ENCODE data around the gene CCDC159.
"Not testable (repeated sequence)": the region's sequence is repeated elsewhere in the genome, so short reads cannot be mapped to it uniquely, and the experiment has no call there.

The CCDC159 gene, protein sequence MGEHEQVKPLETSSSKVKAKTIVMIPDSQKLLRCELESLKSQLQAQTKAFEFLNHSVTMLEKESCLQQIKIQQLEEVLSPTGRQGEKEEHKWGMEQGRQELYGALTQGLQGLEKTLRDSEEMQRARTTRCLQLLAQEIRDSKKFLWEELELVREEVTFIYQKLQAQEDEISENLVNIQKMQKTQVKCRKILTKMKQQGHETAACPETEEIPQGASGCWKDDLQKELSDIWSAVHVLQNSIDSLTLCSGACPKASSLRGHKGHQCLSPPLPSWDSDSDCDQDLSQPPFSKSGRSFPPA

DNA sequence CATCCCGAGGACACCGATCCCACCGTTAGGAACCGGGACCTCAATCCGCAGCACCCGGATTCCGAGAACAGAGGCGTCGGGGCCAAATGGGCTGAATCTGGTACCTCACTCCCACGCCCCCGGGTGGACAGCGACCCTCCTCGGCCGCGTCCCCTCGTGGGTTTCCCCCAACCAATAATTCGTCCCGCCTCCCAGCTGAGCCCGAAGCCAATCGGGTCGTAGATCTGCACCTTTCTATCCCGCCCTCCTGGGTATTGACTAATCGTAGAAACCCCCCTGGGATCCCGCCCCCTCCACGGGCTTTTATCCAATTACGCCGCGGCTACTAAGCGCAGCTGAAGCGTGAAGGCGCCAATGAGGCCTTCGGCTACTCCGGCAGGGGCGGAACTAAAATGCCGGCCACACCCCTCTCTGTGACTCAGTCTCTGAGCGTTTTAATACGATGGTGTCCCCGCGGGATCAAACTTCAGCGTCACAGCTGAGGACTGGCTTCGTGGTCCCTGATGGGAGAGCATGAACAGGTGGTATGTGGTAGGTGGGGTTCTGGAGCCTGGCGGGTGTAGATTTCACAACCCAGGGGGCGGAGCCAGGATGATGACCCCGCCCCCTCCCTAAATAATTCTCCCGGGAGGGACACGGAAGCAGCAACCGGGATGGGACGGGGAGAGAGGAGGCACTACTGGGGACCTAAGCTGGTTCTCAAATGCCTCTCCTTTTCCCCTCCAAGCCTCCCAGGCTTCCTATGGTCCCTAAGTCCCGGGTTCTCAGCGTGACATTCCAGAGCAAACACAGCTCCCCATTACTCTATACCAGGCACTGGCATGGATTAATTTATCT lies at the start of gene CCDC159, which contains the start of gene TMEM205:
TSS of gene CCDC159 (plus strand) at position 416 of the 837 bp plus-strand sequence. CDS start at position 504, 88 bp downstream.
TSS of gene TMEM205 (minus strand) at position 165 of the 837 bp plus-strand sequence. CDS start 649 bp downstream, outside the sequence.
- peak; percentile 100 for DNase-seq

DNA sequence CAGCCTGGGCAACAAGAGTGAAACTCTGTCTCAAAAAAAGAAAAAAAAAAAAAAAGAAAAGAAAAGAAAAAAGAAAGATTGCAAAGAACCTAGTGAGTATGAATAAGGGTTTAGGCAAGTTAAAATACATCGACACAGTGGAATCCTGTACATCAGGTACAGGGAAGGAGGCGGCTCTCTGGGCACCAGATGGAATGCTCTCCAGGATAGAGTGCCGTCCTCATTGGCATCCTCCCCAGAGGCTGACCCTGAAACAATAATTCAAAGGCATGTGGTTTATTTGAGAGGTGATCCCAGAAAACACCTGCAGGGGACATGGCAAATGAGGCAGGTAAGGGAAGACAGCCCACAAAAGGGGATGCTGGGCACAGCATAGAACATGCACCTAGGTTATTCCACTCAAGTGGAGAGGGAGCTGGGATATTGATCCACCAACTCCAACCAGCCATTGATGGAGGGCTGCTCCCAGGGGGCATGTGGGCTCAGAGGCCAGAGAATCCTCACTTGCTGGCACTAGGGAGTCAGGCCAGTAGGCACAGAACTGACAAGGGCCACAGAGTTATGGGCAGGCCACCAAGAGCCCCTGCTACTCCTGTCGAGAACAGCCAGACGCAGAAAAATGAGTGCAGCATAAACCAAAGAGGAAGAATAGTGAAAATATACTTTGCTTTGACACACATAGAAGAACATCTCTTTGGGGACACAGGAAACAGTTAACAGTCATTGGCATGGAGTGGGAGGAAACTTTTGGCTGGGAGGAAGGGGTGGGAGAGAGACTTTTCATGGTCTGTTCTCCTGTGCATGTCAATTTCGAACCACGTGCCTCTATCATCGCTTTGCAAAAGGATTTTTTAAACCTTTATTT lies 46.1 kb upstream of the CCDC159 start:
- no peak for DNase-seq

DNA sequence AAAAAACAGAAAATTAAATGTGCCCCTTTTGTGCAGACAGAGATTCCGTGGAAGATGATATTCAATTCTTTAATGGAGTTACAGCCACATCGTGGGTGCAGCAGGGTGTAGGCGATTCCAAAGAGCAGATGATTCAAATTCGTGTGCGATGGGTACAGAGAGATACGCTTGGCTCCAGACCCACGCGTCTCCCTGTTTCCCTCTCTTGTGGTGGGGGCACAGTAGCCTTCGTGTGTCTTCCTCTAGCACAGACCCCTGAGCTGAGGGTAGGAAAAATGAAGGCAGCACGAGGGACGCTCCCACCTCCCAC lies 45.6 kb upstream of the CCDC159 start:
- no peak for DNase-seq

DNA sequence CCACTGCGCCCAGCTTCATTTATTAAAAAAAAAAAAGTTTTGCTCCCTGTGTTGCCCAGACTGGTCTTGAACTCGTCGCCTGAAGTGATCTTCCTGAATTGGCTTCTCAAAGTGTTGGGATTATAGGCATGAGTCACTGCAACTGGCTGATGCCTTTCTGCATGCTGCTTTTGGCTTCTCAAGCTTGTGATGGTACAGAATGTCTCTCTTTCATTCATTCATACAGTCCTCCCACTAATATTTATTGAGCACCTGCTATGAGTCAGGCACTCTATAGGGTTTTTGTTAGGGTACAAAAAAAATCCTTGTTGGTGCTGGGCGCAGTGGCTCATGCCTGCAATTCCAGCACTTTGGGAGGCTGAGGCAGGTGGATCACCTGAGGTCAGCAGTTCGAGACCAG lies 41.4 kb upstream of the CCDC159 start:
- DNase-seq = no peak

DNA sequence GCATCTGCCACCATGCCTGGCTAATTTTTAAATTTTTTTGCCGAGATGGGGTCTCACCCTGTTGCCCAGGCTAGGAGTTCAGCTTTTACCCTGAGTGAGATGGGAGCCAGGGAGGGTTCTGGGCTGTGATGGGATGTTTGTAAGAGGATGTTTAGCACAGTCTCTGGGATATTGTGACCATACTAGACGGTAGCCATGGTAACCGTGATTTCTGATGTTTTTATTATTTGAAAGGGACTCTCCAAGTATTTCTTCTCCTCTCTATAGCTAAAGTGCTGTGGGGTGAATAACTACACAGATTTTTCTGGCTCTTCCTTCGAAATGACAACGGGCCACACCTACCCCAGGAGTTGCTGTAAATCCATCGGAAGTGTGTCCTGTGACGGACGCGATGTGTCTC lies 40.0 kb upstream of the CCDC159 start:
- no peak for DNase-seq

DNA sequence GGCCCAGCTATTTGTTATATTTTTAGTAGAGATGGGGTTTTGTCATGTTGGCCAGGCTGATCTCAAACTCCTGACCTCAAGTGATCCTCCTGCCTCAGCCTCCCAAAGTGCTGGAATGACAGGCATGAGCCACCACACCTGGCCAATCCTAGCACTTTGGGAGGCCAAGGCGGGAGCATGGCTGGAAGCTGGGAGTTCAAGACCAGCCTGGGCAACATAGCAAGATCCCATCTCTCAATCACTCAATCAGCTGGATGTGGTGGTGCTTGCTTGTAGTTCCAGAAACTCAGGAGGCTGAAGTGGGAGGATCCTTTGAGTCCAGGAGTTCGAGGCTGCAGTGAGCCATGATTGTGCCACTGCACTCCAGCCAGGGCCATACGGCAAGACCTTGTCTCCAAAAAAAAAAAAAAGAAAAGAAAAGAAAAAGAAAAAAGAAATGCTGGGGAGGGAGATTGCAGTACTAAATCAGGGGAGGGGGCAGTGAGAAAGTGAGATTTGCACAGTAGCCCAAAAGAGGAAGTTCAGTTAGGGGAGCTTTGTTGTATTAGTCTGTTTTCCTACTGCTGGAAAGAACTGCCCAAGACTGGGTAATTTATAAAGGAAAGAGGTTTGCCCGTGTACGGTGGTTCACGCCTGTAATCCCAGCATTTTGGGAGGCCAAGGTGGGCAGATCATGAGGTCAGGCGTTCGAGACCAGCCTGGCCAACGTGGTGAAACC lies 25.9 kb upstream of the CCDC159 start:
- DNase-seq = not testable (repeated sequence)

DNA sequence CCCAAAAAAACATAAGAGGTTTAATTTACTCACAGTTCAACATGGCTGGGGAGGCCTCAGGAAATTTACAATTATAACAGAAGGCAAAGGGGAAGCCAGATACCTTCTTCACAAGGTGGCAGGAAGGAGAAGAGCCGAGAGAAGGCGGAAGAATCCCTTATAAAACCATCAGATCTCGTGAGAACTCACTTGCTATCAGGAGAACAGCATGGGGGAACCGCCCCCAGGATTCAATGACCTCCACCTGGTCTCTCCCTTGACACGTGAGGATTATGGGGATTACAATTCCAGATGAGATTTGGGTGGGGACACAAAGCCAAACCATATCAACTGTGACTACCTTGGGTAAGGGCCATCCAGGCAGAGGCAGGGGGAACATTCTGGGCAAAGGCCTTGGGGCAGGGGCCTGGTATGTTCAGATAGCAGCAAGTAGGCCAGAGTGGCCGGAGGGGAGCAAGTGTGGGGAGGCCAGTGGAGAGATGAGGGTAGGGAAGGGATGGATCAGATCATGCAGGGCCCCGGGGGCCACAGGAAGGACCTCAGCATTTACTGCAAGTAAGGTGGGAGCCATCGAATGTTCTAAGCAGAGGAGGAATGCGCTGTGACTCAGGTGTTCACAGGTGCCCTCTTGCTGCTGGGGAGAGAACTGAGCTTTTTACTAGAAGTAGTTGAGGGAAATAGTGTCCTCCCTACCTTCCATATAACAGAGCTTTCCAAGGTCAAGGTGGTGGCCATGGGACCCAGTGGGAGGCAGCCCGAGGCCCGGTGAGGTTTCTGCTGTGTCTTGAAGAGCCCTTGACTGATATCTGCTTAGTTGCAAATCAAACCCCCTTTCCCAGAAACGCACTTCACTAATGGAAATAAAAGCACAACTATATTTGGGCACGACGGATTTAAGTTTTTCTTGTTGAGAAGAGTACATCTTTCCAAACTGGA lies 24.9 kb upstream of the CCDC159 start:
- DNase-seq = no peak

DNA sequence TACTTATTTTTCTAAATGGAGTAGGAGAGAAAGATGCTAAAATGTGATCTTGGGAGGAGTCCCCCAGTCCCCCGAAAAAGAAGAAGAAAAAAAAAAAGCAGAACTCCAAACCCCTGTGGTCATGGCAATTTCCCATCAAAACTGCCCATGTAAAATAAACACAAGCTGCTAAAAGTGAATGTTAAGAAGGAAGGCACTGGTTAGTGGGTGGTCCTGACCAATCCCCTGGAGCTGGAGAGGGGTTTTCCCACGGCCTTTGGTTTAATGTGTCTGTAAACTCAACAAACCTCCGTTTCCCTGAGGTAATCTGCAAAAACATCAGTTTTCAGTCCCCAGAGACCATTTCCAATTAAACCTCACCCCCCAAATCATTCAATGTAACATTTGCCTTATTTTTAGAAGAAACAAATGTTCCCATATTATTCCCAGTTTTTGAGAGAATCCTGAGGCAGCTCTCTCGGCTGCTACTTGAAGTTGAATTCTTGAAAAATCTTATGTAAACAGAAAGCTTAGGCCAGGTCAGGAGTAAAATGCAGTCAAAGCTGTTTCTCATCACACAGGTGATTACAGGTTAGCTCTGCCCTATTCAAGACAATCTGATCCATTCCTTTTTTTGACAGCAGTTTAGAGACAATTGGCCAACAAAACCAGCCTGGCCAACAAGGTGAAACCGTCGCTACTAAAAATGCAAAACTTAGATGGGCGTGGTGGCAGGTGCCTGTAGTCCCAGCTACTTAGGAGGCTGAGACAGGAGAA lies 23.9 kb upstream of the CCDC159 start:
- no peak for DNase-seq

DNA sequence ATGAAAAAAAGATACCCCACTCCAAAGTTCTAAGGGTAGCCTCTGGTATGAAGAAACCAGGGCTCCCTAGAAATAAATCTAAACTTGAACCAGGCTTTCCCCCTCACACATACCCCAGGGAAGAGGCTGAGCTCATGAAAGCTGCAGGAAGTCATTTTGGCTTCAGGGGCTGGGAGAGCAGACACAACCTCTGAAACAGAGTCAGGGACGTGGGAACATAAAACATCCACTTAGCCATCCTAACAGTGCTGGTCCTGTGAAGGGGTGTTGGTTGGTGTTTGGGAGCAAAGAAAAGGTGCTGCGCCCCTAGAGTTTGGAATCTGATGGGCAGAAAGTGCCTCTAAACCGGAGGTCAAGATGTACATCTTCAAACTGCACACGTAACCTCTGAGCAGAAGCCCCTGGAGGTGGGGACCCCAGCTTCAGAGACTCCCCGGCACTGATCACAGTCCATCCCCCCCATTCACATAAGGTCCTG lies 22.7 kb upstream of the CCDC159 start:
- no peak for DNase-seq

DNA sequence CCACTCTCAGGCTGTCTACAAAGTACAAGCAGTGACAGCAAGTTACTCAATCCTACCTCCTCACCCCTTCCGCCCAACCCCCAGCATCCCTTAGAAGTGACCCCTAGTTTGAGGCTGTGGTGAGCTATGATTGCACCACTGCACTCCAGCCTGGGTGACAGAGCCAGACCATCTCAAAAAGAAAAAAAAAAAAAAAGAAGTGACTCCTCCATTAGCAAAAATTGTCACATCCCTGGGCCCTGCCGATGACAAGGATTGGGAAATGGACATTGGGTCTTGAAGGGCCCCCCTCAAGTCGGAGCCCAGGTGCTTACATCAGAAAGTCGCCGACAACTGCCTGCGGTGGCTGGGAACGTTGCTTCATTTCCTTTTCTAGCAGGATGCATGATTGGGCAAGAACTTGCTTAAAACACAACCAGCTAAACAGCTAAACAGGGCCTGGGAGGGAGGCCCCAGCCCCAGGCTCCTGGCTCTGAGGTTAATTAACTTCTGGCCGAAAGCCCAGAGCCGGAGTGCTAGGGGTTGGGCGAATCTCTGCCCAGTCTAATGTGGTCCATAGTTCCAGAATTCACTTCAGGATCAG lies 22.1 kb upstream of the CCDC159 start:
- DNase-seq = no peak

DNA sequence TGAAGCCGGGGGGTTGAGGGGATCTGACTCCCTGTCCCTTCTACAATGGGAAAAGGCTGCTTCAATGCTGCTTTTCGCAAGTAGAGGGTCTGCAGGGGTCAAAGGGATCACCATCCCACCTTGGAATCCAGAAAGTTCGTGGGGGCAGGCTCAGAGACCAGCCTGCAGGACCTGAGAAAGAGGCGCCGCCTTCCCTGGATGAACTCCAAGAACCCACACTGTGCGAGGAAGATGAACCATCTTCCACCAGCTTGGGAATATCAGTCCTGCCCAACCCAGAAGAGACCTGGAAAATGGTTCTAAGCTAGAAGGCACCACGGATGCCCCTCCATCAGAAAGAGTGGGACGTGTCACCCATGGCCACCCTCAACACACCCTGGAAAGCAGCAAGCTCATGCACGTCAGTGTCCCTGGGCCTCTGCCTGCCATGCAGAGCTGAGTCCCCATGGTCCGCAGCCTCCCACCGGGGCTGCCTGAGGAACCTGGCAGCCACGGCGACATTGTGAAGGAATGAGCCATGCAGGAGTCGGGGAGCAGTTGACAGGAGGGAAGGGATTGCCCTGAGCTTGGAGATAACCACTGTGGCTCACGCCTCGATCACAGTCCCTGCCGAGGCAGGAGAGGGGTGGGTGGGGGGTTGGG lies 21.4 kb upstream of the CCDC159 start:
- DNase-seq = no peak

DNA sequence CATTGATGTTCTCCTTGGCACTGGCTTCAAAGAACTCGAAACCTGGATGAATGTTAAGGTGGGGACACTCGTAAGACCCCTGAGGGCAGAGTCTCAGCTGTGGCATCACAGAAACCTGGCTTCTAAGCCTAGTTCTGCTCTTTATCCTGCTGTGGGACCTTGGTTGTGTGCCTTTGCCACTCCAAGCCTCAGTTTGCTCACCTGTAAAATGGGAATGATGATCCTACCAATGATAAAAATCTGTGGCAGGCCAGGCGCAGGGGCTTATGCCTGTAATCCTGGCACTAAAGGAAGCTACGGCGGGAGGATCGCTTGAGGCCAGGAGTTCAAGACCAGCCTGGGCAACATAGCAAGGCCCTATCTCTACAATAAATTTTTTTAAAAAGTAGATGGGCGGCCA lies 20.8 kb upstream of the CCDC159 start:
- no peak for DNase-seq

DNA sequence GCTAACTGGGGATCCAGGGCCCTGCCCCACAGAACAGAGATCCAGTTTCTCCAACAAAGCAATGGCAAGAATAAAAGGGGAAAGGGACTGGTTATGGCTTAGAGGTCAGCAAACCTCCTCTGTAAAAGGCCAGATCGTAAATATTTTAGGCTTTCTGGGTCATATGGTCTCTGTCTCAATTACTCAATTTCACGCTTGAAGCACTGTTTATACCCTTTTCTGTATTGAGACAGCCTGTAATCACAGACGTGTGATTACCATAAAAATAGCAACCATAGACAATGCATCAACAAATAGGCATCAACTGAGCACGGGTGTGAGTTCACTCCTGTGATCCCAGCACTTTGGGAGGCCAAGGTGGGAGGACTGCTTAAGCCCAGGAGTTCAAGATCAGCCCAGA lies 16.2 kb upstream of the CCDC159 start:
- DNase-seq = no peak

DNA sequence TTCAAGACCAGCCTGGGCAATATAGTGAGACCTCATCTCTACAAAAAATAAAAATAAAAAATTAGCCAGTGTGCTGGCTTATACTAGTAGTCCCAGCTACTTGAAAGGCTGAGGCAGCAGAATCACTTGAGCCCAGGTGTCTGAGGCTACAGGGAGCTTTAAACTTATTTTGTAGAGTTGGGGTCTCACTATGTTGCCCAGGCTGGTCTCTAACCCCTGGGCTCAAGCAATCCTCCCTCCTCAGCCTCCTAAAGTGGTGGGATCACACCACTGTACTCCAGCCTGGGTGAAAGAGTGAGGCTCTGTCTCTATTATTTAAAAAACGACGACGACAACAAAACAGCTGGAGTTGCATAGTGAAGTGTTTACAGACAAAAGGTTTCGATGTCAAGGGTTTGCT lies 14.8 kb upstream of the CCDC159 start:
- no peak for DNase-seq

DNA sequence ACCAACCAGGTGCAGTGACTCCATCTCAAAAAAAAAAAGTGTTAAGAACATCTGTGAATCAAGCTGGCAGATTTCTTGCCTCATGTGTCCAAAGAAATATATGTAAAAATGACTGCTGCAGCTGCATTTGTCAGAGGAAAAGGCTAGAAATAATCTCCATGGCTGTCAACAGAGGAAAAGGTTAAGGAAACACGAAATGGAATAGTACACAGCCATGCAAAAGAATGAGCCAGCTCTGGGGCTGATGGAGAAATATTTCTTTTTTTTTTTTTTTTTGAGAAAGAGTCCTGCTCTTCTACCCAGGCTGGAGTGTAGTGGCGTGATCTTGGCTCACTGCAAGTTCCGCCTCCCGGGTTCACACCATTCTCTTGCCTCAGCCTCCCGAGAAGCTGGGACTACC lies 13.5 kb upstream of the CCDC159 start:
- no peak for DNase-seq

DNA sequence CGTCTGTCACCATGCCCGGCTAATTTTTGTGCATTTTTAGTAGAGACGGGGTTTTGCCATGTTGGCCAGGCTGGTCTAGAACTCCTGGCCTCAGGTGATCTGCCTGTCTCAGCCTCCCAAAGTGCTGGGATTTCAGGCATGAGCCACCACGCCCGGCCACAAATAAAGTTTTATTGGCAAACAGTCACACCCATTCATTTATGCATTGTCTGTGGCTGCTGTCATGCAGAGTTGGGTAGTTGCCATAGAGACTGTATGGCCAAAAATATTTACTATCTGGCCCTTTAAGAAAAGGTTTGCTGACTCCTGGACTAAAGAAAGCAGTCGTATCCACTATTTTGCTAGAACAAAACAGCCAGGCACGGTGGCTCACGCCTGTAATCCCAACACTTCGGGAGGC lies 12.5 kb upstream of the CCDC159 start:
- not testable (repeated sequence) for DNase-seq

DNA sequence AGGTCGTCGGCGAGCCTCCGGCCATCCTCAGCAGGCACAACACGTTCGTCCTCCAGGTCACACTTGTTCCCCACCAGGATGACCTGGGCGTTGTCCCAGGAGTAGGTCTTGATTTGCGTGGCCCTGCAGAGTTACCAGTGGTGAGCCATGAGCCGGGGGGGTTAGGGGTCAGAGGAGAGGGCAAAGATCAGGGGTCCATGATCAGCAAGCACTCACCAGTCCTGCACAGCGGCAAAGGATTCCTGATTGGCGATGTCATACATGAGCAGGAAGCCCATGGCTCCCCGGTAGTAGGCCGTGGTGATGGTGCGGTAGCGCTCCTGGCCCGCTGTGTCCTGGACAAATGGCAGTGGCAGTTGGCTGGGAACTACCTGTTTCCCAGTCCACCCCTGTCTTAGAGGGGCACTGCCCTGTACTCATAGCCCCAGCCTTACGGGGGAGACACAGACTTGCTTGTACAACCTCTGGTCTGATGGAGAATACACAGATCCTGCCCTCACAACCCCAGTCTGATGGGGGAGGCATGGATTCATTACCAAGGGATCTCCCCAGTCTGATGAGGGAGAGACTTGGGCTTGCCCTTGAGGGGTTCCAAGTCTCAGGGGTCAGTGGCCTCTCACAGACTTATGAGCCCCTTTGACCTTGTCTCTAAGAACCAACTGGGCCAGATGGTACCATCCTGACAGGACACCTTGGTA lies 10.7 kb upstream of the CCDC159 start:
- no peak for DNase-seq

DNA sequence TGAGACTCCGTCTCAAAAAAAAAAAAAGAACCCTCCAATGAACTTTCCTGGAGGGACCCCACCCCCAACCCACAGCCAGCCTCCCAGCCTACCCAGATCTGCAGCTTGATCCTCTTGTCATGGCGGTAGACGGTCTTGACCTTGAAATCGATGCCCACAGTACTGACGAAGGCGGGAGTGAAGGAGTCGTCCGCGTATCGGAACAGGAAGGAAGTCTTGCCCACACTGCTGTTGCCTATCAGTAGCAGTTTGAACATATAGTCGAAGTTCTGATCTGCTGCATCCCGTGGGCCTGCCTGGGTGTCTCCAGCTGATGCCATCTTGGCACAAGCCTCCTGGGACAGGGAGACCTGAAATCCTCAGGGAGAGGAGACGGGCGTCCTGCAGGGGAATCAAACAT lies 9.2 kb upstream of the CCDC159 start:
- DNase-seq = no peak

DNA sequence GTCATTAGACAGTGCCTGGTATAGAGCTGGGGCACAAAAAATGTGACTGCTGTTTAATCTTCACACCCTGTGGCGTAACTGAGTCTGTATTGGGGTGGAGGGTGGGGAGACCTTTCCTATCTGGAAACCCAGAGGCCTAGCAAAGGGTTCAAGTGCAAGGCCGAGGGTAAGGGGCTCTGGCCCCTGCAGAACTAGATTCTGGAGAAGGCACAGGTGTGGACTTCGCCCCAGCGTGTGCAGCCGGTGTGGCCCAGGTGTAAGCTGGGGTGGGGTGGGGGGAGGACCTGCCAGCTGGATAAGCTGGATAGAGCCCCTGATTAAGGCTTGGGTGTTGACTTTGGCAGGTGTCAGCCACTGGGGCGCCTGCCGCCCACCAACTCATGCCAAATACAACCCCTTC lies 8.2 kb upstream of the CCDC159 start:
- DNase-seq = no peak

All from NCI-H146 (cell line).